SK-N-SH (cell line): ENCODE results near the gene GRM5. TPM values are rescaled to one million over a fixed set of nuclear protein-coding genes. Genes with fewer than 3 reads are reported as not detected.

Experiments
- CTCF ChIA-PET: fragments of 300-600, 350-600 bp; formaldehyde crosslinking; extraction: SDS; loops from one replicate; lab custom pipeline; 2021; lab: Yijun Ruan, JAX
- POLR2A ChIA-PET: fragments of 350-600 bp; sonication (Branson Sonifier 250); formaldehyde crosslinking; extraction: SDS; loops from one replicate; lab custom pipeline; 2020; ENCODE audit warnings: antibody characterized with exemption, inconsistent platforms; lab: Yijun Ruan, JAX
- DNase-seq: peaks from one replicate; pipeline ENCODE4 v3.0.0; 2012
- H2AFZ ChIP-seq: fragments of 200-600 bp; sonication (generic); 2 replicates; pipeline ENCODE4 v1.8.1; 2016; ENCODE audit warnings: antibody characterized with exemption, mild to moderate bottlenecking, low read depth
- H3F3A ChIP-seq: fragments of 200-600 bp; sonication (generic); replicated peaks from 2 replicates; pipeline ENCODE3; 2016; ENCODE audit warnings: antibody characterized with exemption, mild to moderate bottlenecking; ENCODE audit not compliant: insufficient read depth
- H3K27ac ChIP-seq, 2 experiments: fragments of 200-500 bp in 1 of 2; fragments of 200-600 bp in 1 of 2; sonication (Bioruptor generic) in 1 of 2; sonication (generic), shearing (Covaris generic) in 1 of 2; 2 replicates each; pipeline versions ENCODE4 v1.5.1 to v1.6.1; 2014 to 2016; ENCODE audit warnings: low read depth in 2 of 2, inconsistent platforms in 1 of 2, low read length in 1 of 2, mild to moderate bottlenecking in 1 of 2, mixed read lengths in 1 of 2
- H3K27me3 ChIP-seq: fragments of 200-600 bp; sonication (generic), shearing (Covaris generic); 2 replicates; pipeline ENCODE4 v1.6.1; 2016; ENCODE audit warnings: mixed run types; ENCODE audit not compliant: insufficient read depth
- H3K36me3 ChIP-seq, 2 experiments: fragments of 200-500 bp in 1 of 2; fragments of 200-600 bp in 1 of 2; sonication (Bioruptor generic) in 1 of 2; sonication (generic) in 1 of 2; replicated peaks in 1 of 2; 2 replicates each; pipeline versions ENCODE3 to v1.5.1; 2014 to 2016; ENCODE audit warnings: low read length in 1 of 2, mild to moderate bottlenecking in 1 of 2; ENCODE audit not compliant: insufficient read depth in 2 of 2, control insufficient read depth in 1 of 2
- H3K4me1 ChIP-seq, 2 experiments: fragments of 200-500 bp in 1 of 2; fragments of 200-600 bp in 1 of 2; sonication (Bioruptor generic) in 1 of 2; sonication (generic), shearing (Covaris generic) in 1 of 2; 2 replicates each; pipeline versions ENCODE4 v1.5.1 to v1.6.1; 2014 to 2016; ENCODE audit warnings: low read depth in 1 of 2, low read length in 1 of 2, mixed run types in 1 of 2; ENCODE audit not compliant: insufficient read depth in 2 of 2, control insufficient read depth in 1 of 2
- H3K4me2 ChIP-seq: fragments of 200-600 bp; sonication (generic), shearing (Covaris generic); 2 replicates; pipeline ENCODE4 v1.6.1; 2017; ENCODE audit warnings: mixed run types
- H3K4me3 ChIP-seq, 2 experiments: fragments of 200-500 bp in 1 of 2; fragments of 200-600 bp in 1 of 2; sonication (Bioruptor generic) in 1 of 2; sonication (generic), shearing (Covaris generic) in 1 of 2; 2 replicates each; pipeline versions ENCODE4 v1.5.1 to v1.8.1; 2014 to 2016; ENCODE audit warnings: low read depth in 2 of 2, inconsistent platforms in 1 of 2, low read length in 1 of 2, mild to moderate bottlenecking in 1 of 2, mixed read lengths in 1 of 2, moderate library complexity in 1 of 2
- H3K79me2 ChIP-seq: fragments of 200-600 bp; sonication (generic); 2 replicates; pipeline ENCODE4 v1.8.1; 2017; ENCODE audit warnings: mild to moderate bottlenecking; ENCODE audit not compliant: insufficient read depth
- H3K9ac ChIP-seq: fragments of 200-600 bp; sonication (generic); 2 replicates; pipeline ENCODE4 v1.6.1; 2017; ENCODE audit warnings: mixed run types
- H3K9me2 ChIP-seq: fragments of 200-600 bp; sonication (generic); 2 replicates; pipeline ENCODE4 v1.6.1; 2017; ENCODE audit warnings: mixed run types
- H3K9me3 ChIP-seq: fragments of 200-600 bp; sonication (generic); 2 replicates; pipeline ENCODE4 v1.6.1; 2017; ENCODE audit warnings: mixed run types, mild to moderate bottlenecking, moderate library complexity
- H4K20me1 ChIP-seq: fragments of 200-600 bp; sonication (generic); 2 replicates; pipeline ENCODE4 v1.6.1; 2017; ENCODE audit warnings: mild to moderate bottlenecking, mixed run types; ENCODE audit not compliant: insufficient read depth
- CHD2 ChIP-seq: fragments of 150-350 bp; IDR thresholded peaks from 2 replicates; pipeline ENCODE4 v1.6.1; 2018; ENCODE audit warnings: low read length; ENCODE audit not compliant: partially characterized antibody
- ELF1 ChIP-seq: IDR thresholded peaks from 2 replicates; pipeline ENCODE4 v1.4.0; 2012
- EP300 ChIP-seq, 2 experiments: IDR thresholded peaks; 2 replicates each; pipeline versions ENCODE4 v1.4.0 to v1.6.1; 2012; ENCODE audit warnings: borderline replicate concordance in 1 of 2, low read depth in 1 of 2, low read length in 1 of 2
- EZH2phosphoT487 ChIP-seq: fragments of 200-600 bp; sonication (generic); IDR thresholded peaks from 2 replicates; pipeline ENCODE4 v1.6.1; 2017; ENCODE audit warnings: low read depth, mixed run types, mild to moderate bottlenecking, antibody characterized with exemption, moderate library complexity, borderline replicate concordance
- FOSL2 ChIP-seq: IDR thresholded peaks from 2 replicates; pipeline ENCODE4 v1.4.0; 2012; ENCODE audit warnings: low read depth, mild to moderate bottlenecking, moderate library complexity, borderline replicate concordance
- IRF3 ChIP-seq: fragments of 150-350 bp; IDR thresholded peaks from 2 replicates; pipeline ENCODE4 v1.6.1; 2016; ENCODE audit warnings: mild to moderate bottlenecking, low read depth, low read length
- JUND ChIP-seq: IDR thresholded peaks from 2 replicates; pipeline ENCODE4 v1.4.0; 2012
- MEF2A ChIP-seq: IDR thresholded peaks from 2 replicates; pipeline ENCODE4 v1.4.0; 2012; ENCODE audit warnings: low read depth, borderline replicate concordance
- MXI1 ChIP-seq: IDR thresholded peaks from 2 replicates; pipeline ENCODE4 v1.6.1; 2012; ENCODE audit warnings: mild to moderate bottlenecking, low read depth, low read length, improper control_type of control experiment
- NFIC ChIP-seq: IDR thresholded peaks from 2 replicates; pipeline ENCODE4 v1.4.0; 2012; ENCODE audit warnings: borderline replicate concordance
- POLR2AphosphoS5 ChIP-seq: IDR thresholded peaks from 2 replicates; pipeline ENCODE4 v1.6.1; 2012; ENCODE audit warnings: low read depth, low read length
- RCOR1 ChIP-seq: fragments of 150-350 bp; IDR thresholded peaks from 2 replicates; pipeline ENCODE4 v1.6.1; 2017; ENCODE audit warnings: antibody characterized with exemption, low read length
- REST ChIP-seq: IDR thresholded peaks from 2 replicates; pipeline ENCODE4 v1.6.1; 2012; ENCODE audit warnings: mild to moderate bottlenecking, low read depth, low read length, moderate library complexity
- RXRA ChIP-seq: IDR thresholded peaks from 2 replicates; pipeline ENCODE4 v1.4.0; 2012; ENCODE audit warnings: low read depth, mild to moderate bottlenecking, borderline replicate concordance
- SIN3A ChIP-seq: IDR thresholded peaks from 2 replicates; pipeline ENCODE4 v1.6.1; 2012; ENCODE audit warnings: low read depth, mild to moderate bottlenecking, low read length, moderate library complexity, borderline replicate concordance
- TCF12 ChIP-seq: IDR thresholded peaks from 2 replicates; pipeline ENCODE4 v1.4.0; 2012
- TEAD4 ChIP-seq: IDR thresholded peaks from 2 replicates; pipeline ENCODE4 v1.4.0; 2012; ENCODE audit warnings: mild to moderate bottlenecking, borderline replicate concordance; ENCODE audit not compliant: insufficient read depth
- USF1 ChIP-seq: IDR thresholded peaks from 2 replicates; pipeline ENCODE4 v1.4.0; 2012; ENCODE audit warnings: low read depth, borderline replicate concordance
- WGBS: methylation state at CpG from one replicate; pipeline ENCODE4 v1.1.6; 2017; ENCODE audit warnings: low lambda C conversion rate; 5-methylcytosine and 5-hydroxymethylcytosine counted together
- polyA plus RNA-seq, 3 experiments: library from polyadenylated mRNA; depleted of rRNA; stranded (reverse); fragments of >200 nt; gene quantifications; 2 replicates each; pipeline ENCODE4 v1.2.3, GENCODE V29; 2012
- TF ChIP-seq, protein P1 (sequence below): fragments of 150-350 bp; IDR thresholded peaks from 2 replicates; pipeline ENCODE4 v1.6.1; 2017; ENCODE audit warnings: antibody characterized with exemption, low read length, low read depth, borderline replicate concordance

The GRM5 gene
- polyA plus RNA-seq, 1 of the 3 experiments (the other 2 are of a cell fraction): not detected

- TF ChIP-seq REST (no peak), JUND (peak; percentile 95), SIN3A (no peak), TEAD4 (0 out of 2 replicates have a peak, but pooled peaks have one; percentile 49), ELF1 (no peak), POLR2AphosphoS5 (peak; percentile 61; the same call in 1 of the 2 replicates), CHD2 (no peak), NFIC (peak; percentile 75), FOSL2 (peak; percentile 94), RXRA (no peak), EP300 (IDR thresholded peaks at IDR 0.05; ENCODE audit: borderline replicate concordance in 1 of 2, low read depth in 1 of 2, low read length in 1 of 2) (peak in 1 of 2 experiments; percentile 81; a peak in 2 of 4 replicates), MXI1 (no peak)
These were observed 529.8 kb downstream of the GRM5 start (continued) for GRCh38 chr11:88535916-88536547.

GRCh38 chr11:88535266-88535665 is 530.5 kb downstream of the GRM5 start:
- Histone ChIP-seq H3K27ac (peak overlapping the region; percentile 47 to 93; a peak in 3 of 4 replicates), H3K4me1 (peaks cover 0 to 28% of the 10 kb centered on the region in 2 experiments; a peak in 2 of 4 replicates), H3F3A (peaks cover 9% of the 10 kb centered on the region), H3K9me3 (no peaks in the 10 kb centered on the region), H3K79me2 (no peaks in the 10 kb centered on the region), H3K4me2 (no peak overlapping the region), H3K9ac (peak overlapping the region; percentile 42; the same call in 1 of the 2 replicates), H3K36me3 (no peaks in the 10 kb centered on the region), H2AFZ (peak overlapping the region; percentile 24), H3K9me2 (no peaks in the 10 kb centered on the region), H3K27me3 (no peaks in the 10 kb centered on the region), H4K20me1 (no peaks in the 10 kb centered on the region), H3K4me3 (no peak overlapping the region)
- WGBS: 46% methylated on average over 2 of the region's 2 CpGs
- CTCF ChIA-PET: interaction anchor here (4.4 kb wide), 1 partner anchor 519 kb away, joined by 19 read pairs; no protein-coding TSS in a partner anchor
- POLR2A ChIA-PET: no interaction called here
- DNase-seq: no peak
- no peak for TF ChIP-seq MXI1
- no peak for TF ChIP-seq REST
- TF ChIP-seq ELF1: no peak
- no peak for TF ChIP-seq EZH2phosphoT487
- no peak for TF ChIP-seq NFIC
- no peak for TF ChIP-seq IRF3
- TF ChIP-seq TCF12: no peak
- TF ChIP-seq MEF2A: no peak
- TF ChIP-seq TEAD4: no peak
- TF ChIP-seq USF1: no peak
- TF ChIP-seq RCOR1: no peak
- TF ChIP-seq, protein P1, sequence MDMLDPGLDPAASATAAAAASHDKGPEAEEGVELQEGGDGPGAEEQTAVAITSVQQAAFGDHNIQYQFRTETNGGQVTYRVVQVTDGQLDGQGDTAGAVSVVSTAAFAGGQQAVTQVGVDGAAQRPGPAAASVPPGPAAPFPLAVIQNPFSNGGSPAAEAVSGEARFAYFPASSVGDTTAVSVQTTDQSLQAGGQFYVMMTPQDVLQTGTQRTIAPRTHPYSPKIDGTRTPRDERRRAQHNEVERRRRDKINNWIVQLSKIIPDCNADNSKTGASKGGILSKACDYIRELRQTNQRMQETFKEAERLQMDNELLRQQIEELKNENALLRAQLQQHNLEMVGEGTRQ: no peak
- TF ChIP-seq FOSL2: no peak
- no peak for TF ChIP-seq EP300 (IDR thresholded peaks at IDR 0.05; ENCODE audit: borderline replicate concordance in 1 of 2, low read depth in 1 of 2, low read length in 1 of 2)
